GM23248 (cell line): Measurements from ENCODE around the gene AGPAT3. TPM values are rescaled to one million over a fixed set of nuclear protein-coding genes. Genes with fewer than 3 reads are reported as not detected.

Experiments used
- DNase-seq: peaks from one replicate; pipeline ENCODE4 v3.0.0-alpha.2; 2015
- H2AFZ ChIP-seq: fragments of 200-600 bp; sonication (generic); 2 replicates; pipeline ENCODE4 v1.6.1; 2016; ENCODE audit warnings: antibody characterized with exemption
- H3F3A ChIP-seq: fragments of 200-600 bp; sonication (generic); 2 replicates; pipeline ENCODE4 v1.6.1; 2016; ENCODE audit warnings: mild to moderate bottlenecking, antibody characterized with exemption, mixed run types; ENCODE audit not compliant: insufficient read depth
- H3K27ac ChIP-seq: fragments of 200-600 bp; sonication (generic); 2 replicates; pipeline ENCODE4 v1.5.1; 2016; ENCODE audit warnings: mild to moderate bottlenecking
- H3K27me3 ChIP-seq: fragments of 200-600 bp; sonication (generic); replicated peaks from 2 replicates; pipeline ENCODE4 v1.6.1; 2016; ENCODE audit warnings: mild to moderate bottlenecking; ENCODE audit not compliant: insufficient read depth
- H3K36me3 ChIP-seq: fragments of 200-600 bp; sonication (generic); 2 replicates; pipeline ENCODE4 v1.6.1; 2016; ENCODE audit warnings: low read depth, mild to moderate bottlenecking
- H3K4me1 ChIP-seq: fragments of 200-600 bp; sonication (generic); 2 replicates; pipeline ENCODE4 v1.6.1; 2016; ENCODE audit warnings: mild to moderate bottlenecking; ENCODE audit not compliant: insufficient read depth
- H3K4me2 ChIP-seq: fragments of 200-600 bp; sonication (generic); one replicate; pipeline ENCODE4 v1.6.1; 2016; ENCODE audit warnings: mild to moderate bottlenecking; ENCODE audit not compliant: unreplicated experiment
- H3K4me3 ChIP-seq: fragments of 200-600 bp; sonication (generic); 2 replicates; pipeline ENCODE4 v1.5.1; 2016; ENCODE audit warnings: mild to moderate bottlenecking
- H3K79me2 ChIP-seq: fragments of 200-600 bp; sonication (generic); 2 replicates; pipeline ENCODE4 v1.6.1; 2016; ENCODE audit warnings: mild to moderate bottlenecking; ENCODE audit not compliant: insufficient read depth
- H3K9ac ChIP-seq: fragments of 200-600 bp; sonication (generic); 2 replicates; pipeline ENCODE4 v1.6.1; 2016; ENCODE audit warnings: mild to moderate bottlenecking
- H3K9me2 ChIP-seq: fragments of 200-600 bp; sonication (generic); 2 replicates; pipeline ENCODE4 v1.6.1; 2016; ENCODE audit warnings: mixed run types, mild to moderate bottlenecking, moderate library complexity; ENCODE audit not compliant: insufficient read depth
- H3K9me3 ChIP-seq: fragments of 200-600 bp; sonication (generic); one replicate; pipeline ENCODE4 v1.6.1; 2017; ENCODE audit warnings: low read depth
- H4K20me1 ChIP-seq: fragments of 200-600 bp; sonication (generic); 2 replicates; pipeline ENCODE4 v1.6.0; 2016; ENCODE audit not compliant: insufficient read depth
- EZH2 ChIP-seq: fragments of 200-600 bp; sonication (generic); IDR thresholded peaks from 2 replicates; pipeline ENCODE4 v1.6.1; 2018; ENCODE audit warnings: antibody characterized with exemption, mild to moderate bottlenecking; ENCODE audit not compliant: insufficient read depth, poor library complexity, severe bottlenecking
- EZH2phosphoT487 ChIP-seq: fragments of 200-600 bp; sonication (generic); IDR thresholded peaks from 2 replicates; pipeline ENCODE4 v1.6.1; 2018; ENCODE audit warnings: antibody characterized with exemption, moderate library complexity, mild to moderate bottlenecking, low read depth; ENCODE audit not compliant: insufficient read depth
- WGBS, 2 experiments: methylation state at CpG; one replicate each; pipeline ENCODE4 v1.1.6; 2015 to 2017; ENCODE audit warnings: low lambda C conversion rate in 2 of 2, low coverage in 1 of 2; ENCODE audit errors: missing lambda C conversion rate in 2 of 2; 5-methylcytosine and 5-hydroxymethylcytosine counted together
- in situ Hi-C: fragments of 300-500 bp; cut with MboI; formaldehyde crosslinking; loops from 2 replicates; pipeline ENCODE4 v1.15.0; 2020
- polyA plus RNA-seq: library from polyadenylated mRNA; unstranded; fragments of >200 nt; fragmentation: Nextera tagmentation; extraction: Ambion mirVana; gene quantifications from 2 replicates; pipeline ENCODE4 v1.2.1, GENCODE V29; 2016
- total RNA-seq: library from RNA; depleted of rRNA; stranded (reverse); fragments of >200 nt; shearing (Covaris generic); gene quantifications from 2 replicates; pipeline ENCODE4 v1.2.3, GENCODE V29; 2014

Gene AGPAT3
- total and polyA plus RNA-seq, 2 experiments from 2014 or later = 12.3 to 29.3 TPM

- WGBS, 2 experiments = 86% methylated on average over 17 to 18 of the region's 18 CpGs
- no peak for TF ChIP-seq EZH2
- no peak for TF ChIP-seq EZH2phosphoT487
- Histone ChIP-seq H3K4me2 (no peak overlapping the region), H3K9me2 (no peaks in the 10 kb centered on the region), H3K36me3 (peaks cover 6% of the 10 kb centered on the region; the same call in 1 of the 2 replicates), H3K27ac (no peak overlapping the region), H4K20me1 (no peaks in the 10 kb centered on the region), H3K79me2 (no peaks in the 10 kb centered on the region), H3K4me1 (no peaks in the 10 kb centered on the region), H3K4me3 (no peak overlapping the region), H2AFZ (no peak overlapping the region), H3K9ac (no peak overlapping the region), H3K9me3 (no peaks in the 10 kb centered on the region), H3F3A (no peaks in the 10 kb centered on the region), H3K27me3 (no peaks in the 10 kb centered on the region)
- no peak for DNase-seq
- in situ Hi-C loops = loop anchor here (10.0 kb wide), 1 partner anchor 142 kb away; no protein-coding TSS in a partner anchor
Observed at GRCh38 chr21:43966946-43967512, 102.0 kb downstream of the AGPAT3 start.

- no peaks in the 10 kb centered on the region for H3K79me2 ChIP-seq
- no peak overlapping the region for H3K27ac ChIP-seq
- H3K9me2 ChIP-seq = no peaks in the 10 kb centered on the region
- TF ChIP-seq EZH2phosphoT487 (no peak), EZH2 (no peak)
- H3K27me3 ChIP-seq = no peaks in the 10 kb centered on the region
- no peak overlapping the region for H3K4me3 ChIP-seq
- no peak overlapping the region for H2AFZ ChIP-seq
- H3K36me3 ChIP-seq = peaks cover 6% of the 10 kb centered on the region; the same call in 1 of the 2 replicates
- no peaks in the 10 kb centered on the region for H3K9me3 ChIP-seq
- H3K9ac ChIP-seq = no peak overlapping the region
- H4K20me1 ChIP-seq = no peaks in the 10 kb centered on the region
- H3K4me2 ChIP-seq = no peak overlapping the region
- in situ Hi-C loops = loop anchor here (10.0 kb wide), 1 partner anchor 143 kb away; no protein-coding TSS in a partner anchor
- H3F3A ChIP-seq = no peaks in the 10 kb centered on the region
- no peaks in the 10 kb centered on the region for H3K4me1 ChIP-seq
- 94% methylated on average over 13 to 15 of the region's 15 CpGs for WGBS, 2 experiments
- DNase-seq = no peak
Observed at GRCh38 chr21:43967981-43968380, 103.0 kb downstream of the AGPAT3 start.

DNA sequence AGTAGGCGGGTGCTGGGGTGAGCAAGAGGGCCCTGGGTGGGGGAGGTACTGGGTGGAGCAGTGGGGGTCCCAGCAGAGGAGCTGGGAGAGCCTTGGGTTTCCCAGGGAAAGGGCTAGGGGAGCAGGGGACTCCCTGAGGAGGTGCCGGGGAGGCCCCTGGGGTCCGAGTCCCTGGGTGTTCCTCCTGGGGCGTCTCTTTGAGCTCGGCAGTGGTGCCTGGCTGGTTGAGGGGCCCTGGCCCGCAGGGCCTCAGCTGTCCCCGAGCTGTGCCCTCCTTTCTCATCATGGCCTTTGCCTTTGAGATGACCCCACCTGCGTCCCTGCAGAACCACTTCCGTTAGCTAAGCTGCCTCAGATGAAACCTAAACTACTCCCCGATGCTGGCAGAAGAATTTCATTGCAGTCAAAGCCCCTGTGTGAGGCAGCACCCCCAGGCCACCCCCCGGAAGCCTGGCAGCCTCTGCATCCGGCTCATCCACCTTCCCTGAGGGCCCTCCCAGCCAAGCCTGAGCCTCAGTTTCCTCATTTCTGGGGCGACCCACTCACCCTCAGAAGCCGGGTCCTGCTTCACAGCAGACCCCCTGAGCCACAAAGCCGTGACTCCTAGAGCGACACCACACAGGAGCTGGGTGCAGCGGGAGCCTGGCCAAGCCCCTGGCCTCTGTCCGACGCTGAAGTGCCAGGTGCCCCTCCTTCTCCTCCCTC is 103.5 kb downstream of the AGPAT3 start:
- 93% methylated on average over 16 to 19 of the region's 19 CpGs for WGBS, 2 experiments

GRCh38 chr21:43969115-43969444 is 104.1 kb downstream of the AGPAT3 start:
- Histone ChIP-seq H3F3A (no peaks in the 10 kb centered on the region), H3K4me3 (no peak overlapping the region), H3K36me3 (peaks cover 6% of the 10 kb centered on the region; the same call in 1 of the 2 replicates), H3K79me2 (no peaks in the 10 kb centered on the region), H3K9ac (no peak overlapping the region), H3K9me3 (no peaks in the 10 kb centered on the region), H3K4me2 (no peak overlapping the region), H4K20me1 (no peaks in the 10 kb centered on the region), H3K27ac (no peak overlapping the region), H3K9me2 (no peaks in the 10 kb centered on the region), H3K4me1 (no peaks in the 10 kb centered on the region), H2AFZ (no peak overlapping the region), H3K27me3 (no peaks in the 10 kb centered on the region)
- TF ChIP-seq EZH2 (no peak), EZH2phosphoT487 (no peak)
- WGBS, 2 experiments = 92 to 96% methylated on average over 7 to 17 of the region's 17 CpGs
- DNase-seq = no peak
- in situ Hi-C loops = loop anchor here (10.0 kb wide), 1 partner anchor 144 kb away; no protein-coding TSS in a partner anchor

More for the DNA sequence above, 103.5 kb downstream of the AGPAT3 start:
- no peak for DNase-seq
- no peaks in the 10 kb centered on the region for H3K27me3 ChIP-seq
- no peak overlapping the region for H3K9ac ChIP-seq
- no peaks in the 10 kb centered on the region for H3K9me2 ChIP-seq
- no peaks in the 10 kb centered on the region for H3K79me2 ChIP-seq
- H2AFZ ChIP-seq = no peak overlapping the region
- TF ChIP-seq EZH2phosphoT487 = no peak
- H3K4me3 ChIP-seq = no peak overlapping the region
- no peaks in the 10 kb centered on the region for H4K20me1 ChIP-seq
- H3K9me3 ChIP-seq = no peaks in the 10 kb centered on the region
- in situ Hi-C loops = loop anchor here (10.0 kb wide), 1 partner anchor 144 kb away; no protein-coding TSS in a partner anchor
- no peaks in the 10 kb centered on the region for H3F3A ChIP-seq
- peaks cover 6% of the 10 kb centered on the region; the same call in 1 of the 2 replicates for H3K36me3 ChIP-seq
- no peak overlapping the region for H3K4me2 ChIP-seq
- no peak overlapping the region for H3K27ac ChIP-seq
- H3K4me1 ChIP-seq = no peaks in the 10 kb centered on the region
